CD4-positive, CD25-positive, alpha-beta regulatory T cell (primary cell): Measurements from ENCODE around the gene RUNX1. TPM values are rescaled to one million over a fixed set of nuclear protein-coding genes. Genes with fewer than 3 reads are reported as not detected.
A peak's percentile ranks its signal among the peaks of the same experiment; 100 is the strongest.

Source experiments
- ATAC-seq, 2 donors: fragments of 150-1000 bp; cut with Tn5 transposase; one replicate each; pipeline ENCODE4 v1.10.0; 2021; ENCODE audit warnings: low read depth in 2 of 2, moderate number of reproducible peaks in 2 of 2, moderate library complexity in 1 of 2
- DNase-seq, 3 donors: peaks; one replicate each; pipeline versions ENCODE4 v3.0.0 to v3.0.0-alpha.2; 2012 to 2022; ENCODE audit warnings: mixed read lengths in 1 of 3
- H3K27ac ChIP-seq: one replicate; pipeline ENCODE4 v1.7.0; 2013; ENCODE audit warnings: mild to moderate bottlenecking, low read length; ENCODE audit not compliant: insufficient read depth, poor library complexity, severe bottlenecking
- H3K27me3 ChIP-seq: one replicate; pipeline ENCODE4 v1.7.0; 2013; ENCODE audit warnings: low read length; ENCODE audit not compliant: control insufficient read depth, insufficient read depth
- H3K36me3 ChIP-seq: one replicate; pipeline ENCODE4 v1.7.0; 2013; ENCODE audit warnings: mild to moderate bottlenecking, low read length, moderate library complexity; ENCODE audit not compliant: control insufficient read depth, insufficient read depth
- H3K4me1 ChIP-seq: 2 replicates; pipeline ENCODE4 v1.7.0; 2013; ENCODE audit warnings: mild to moderate bottlenecking, low read length; ENCODE audit not compliant: insufficient read depth, control insufficient read depth, poor library complexity, severe bottlenecking
- H3K4me3 ChIP-seq: one replicate; pipeline ENCODE4 v1.7.0; 2013; ENCODE audit warnings: low read depth, mild to moderate bottlenecking, low read length, moderate library complexity
- H3K9me3 ChIP-seq, 2 experiments: 1 replicate in 1 of 2; 2 replicates in 1 of 2; pipeline ENCODE4 v1.7.0; 2013; ENCODE audit warnings: low read length in 2 of 2, mild to moderate bottlenecking in 1 of 2, moderate library complexity in 1 of 2; ENCODE audit not compliant: control insufficient read depth in 2 of 2
- H3K27ac Mint-ChIP-seq, 3 donors: one replicate each; pipeline ENCODE4 v1.8.0; 2020 to 2022; ENCODE audit warnings: mild to moderate bottlenecking in 3 of 3, mixed read lengths in 3 of 3, moderate library complexity in 2 of 3
- H3K27me3 Mint-ChIP-seq: one replicate; pipeline ENCODE4 v1.8.0; 2022; ENCODE audit warnings: mild to moderate bottlenecking, mixed read lengths
- H3K36me3 Mint-ChIP-seq: one replicate; pipeline ENCODE4 v1.8.0; 2020; ENCODE audit warnings: mixed read lengths
- H3K4me1 Mint-ChIP-seq, 4 donors: one replicate each; pipeline ENCODE4 v1.8.0; 2020 to 2022; ENCODE audit warnings: mixed read lengths in 4 of 4, mild to moderate bottlenecking in 1 of 4
- H3K4me3 Mint-ChIP-seq, 4 donors: one replicate each; pipeline ENCODE4 v1.8.0; 2020 to 2022; ENCODE audit warnings: mild to moderate bottlenecking in 4 of 4, mixed read lengths in 4 of 4, moderate library complexity in 3 of 4
- H3K9me3 Mint-ChIP-seq, 7 donors: one replicate each; pipeline ENCODE4 v1.8.0; 2020 to 2022; ENCODE audit warnings: mixed read lengths in 7 of 7, mild to moderate bottlenecking in 3 of 7, moderate library complexity in 2 of 7
- polyA plus RNA-seq, 4 donors: library from polyadenylated mRNA; unstranded; fragments of 300-500 nt; fragmentation: Illumina TruSeq; gene quantifications; one replicate each; pipeline ENCODE4 v1.2.3, GENCODE V29; 2021
- total RNA-seq: library from RNA; stranded (reverse); gene quantifications from one replicate; pipeline ENCODE4 v1.2.3, GENCODE V29; 2022

Gene RUNX1
- 133 TPM for total RNA-seq
- polyA plus RNA-seq: 10 to 100 TPM; 14.2 to 22.7 (median 21.0) TPM

DNA sequence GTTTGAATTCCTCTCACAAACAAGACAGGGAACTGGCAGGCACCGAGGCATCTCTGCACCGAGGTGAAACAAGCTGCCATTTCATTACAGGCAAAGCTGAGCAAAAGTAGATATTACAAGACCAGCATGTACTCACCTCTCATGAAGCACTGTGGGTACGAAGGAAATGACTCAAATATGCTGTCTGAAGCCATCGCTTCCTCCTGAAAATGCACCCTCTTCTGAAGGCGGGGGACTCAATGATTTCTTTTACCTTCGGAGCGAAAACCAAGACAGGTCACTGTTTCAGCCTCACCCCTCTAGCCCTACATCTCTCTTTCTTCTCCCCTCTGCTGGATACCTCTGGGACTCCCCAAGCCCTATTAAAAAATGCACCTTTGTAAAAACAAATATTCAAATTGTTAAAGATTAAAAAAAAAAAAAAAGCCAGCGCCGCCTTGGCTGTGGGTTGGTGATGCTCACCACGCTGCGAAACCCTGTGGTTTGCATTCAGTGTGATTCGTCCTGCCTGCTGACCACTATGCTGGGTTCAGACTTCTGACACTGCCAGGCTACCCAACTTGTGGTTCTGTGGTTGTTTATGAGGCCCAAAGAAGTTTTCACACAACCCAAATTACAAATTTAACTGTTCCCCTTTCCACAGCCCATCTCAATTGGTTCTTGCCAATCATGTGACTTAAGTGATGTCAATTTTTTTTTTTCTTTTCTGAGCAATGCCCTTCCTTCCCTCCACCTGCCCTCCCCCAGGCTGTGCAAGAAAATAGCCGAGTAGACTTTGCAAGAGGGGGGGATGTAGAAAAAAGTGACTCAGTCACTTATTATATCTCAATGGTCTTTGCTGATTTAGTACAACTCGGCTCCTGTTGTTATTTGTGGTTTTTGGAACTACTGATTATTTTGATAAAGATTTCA, at the start of gene RUNX1:
RUNX1 (minus strand) TSS at position 597 of the 912 bp plus-strand sequence.
- Mint-ChIP-seq H3K27me3 (peaks cover 23% of the 10 kb centered on the region), H3K36me3 (peaks cover 17% of the 10 kb centered on the region), H3K9me3 (peaks cover 0 to 5% (median 0%) of the 10 kb centered on the region in 7 donors), H3K4me3 (peak within 1 kb of the TSS; percentile 92 to 99 (median 98)), H3K4me1 (peaks cover 25 to 72% (median 54%) of the 10 kb centered on the region in 4 donors), H3K27ac (peak within 1 kb of the TSS; percentile 95 to 100 (median 96))
- Histone ChIP-seq H3K4me1 (peaks cover 68% of the 10 kb centered on the region), H3K27me3 (no peaks in the 10 kb centered on the region), H3K9me3 (no peaks in the 10 kb centered on the region), H3K27ac (peak within 1 kb of the TSS; percentile 92), H3K36me3 (no peaks in the 10 kb centered on the region), H3K4me3 (peak within 1 kb of the TSS; percentile 100)
- DNase-seq: peak; percentile 72 to 91 (median 87)
- ATAC-seq: peak; percentile 66 to 74

DNA sequence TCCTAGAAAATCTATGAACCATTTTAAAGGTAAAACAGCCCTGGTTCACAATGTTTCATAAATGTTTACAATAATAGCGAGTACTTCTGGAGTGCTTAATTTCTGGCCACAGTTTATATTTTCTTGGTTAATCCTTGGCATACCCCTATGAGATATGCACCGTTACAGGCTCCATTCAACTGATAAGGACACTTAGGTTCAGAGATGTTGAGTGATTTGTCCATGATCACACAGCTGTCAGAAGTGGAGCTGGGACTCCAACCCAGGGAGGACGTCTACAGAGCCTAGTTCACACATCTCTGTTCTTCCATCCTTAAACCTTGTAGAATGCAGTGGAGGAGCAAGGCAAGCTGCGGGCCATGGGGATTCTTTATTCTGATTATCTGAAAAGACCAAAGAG, 48.4 kb upstream of the RUNX1 start:
- peaks cover 5% of the 10 kb centered on the region for H3K27me3 Mint-ChIP-seq
- ATAC-seq (no peak), DNase-seq (no peak)
- Histone ChIP-seq H3K4me1 (no peaks in the 10 kb centered on the region), H3K27ac (no peak overlapping the region), H3K27me3 (no peaks in the 10 kb centered on the region), H3K9me3 (no peaks in the 10 kb centered on the region), H3K36me3 (no peaks in the 10 kb centered on the region), H3K4me3 (no peak overlapping the region)
- peaks cover 0 to 4% (median 1%) of the 10 kb centered on the region in 4 donors for H3K4me1 Mint-ChIP-seq
- H3K4me3 Mint-ChIP-seq: no peak overlapping the region
- H3K9me3 Mint-ChIP-seq: peaks cover 0 to 2% (median 0%) of the 10 kb centered on the region in 7 donors
- no peaks in the 10 kb centered on the region for H3K36me3 Mint-ChIP-seq
- no peak overlapping the region for H3K27ac Mint-ChIP-seq

DNA sequence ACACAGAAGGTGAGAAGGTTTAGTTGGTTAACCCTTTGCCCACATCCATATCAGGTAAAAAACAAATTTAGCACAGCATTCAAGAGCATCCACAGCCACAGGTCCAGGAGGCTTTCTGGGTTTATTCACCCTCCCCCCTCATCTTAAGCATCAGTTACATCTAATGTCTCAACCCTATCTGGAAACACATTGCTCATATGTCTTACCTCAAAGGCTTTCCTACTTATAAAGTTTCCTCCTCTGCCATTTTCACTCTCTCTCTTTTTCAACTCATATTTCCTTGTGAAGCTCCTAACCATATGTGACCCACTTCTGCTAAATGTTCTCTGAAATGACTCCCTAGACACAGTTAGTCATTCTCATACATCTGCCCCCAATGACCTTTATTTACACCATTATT, 47.9 kb upstream of the RUNX1 start:
- H3K4me1 ChIP-seq: no peaks in the 10 kb centered on the region
- ATAC-seq: no peak
- no peak overlapping the region for H3K27ac Mint-ChIP-seq
- no peak overlapping the region for H3K4me3 ChIP-seq
- no peak overlapping the region for H3K4me3 Mint-ChIP-seq
- no peak for DNase-seq
- H3K27me3 Mint-ChIP-seq: peaks cover 5% of the 10 kb centered on the region
- H3K9me3 ChIP-seq: no peaks in the 10 kb centered on the region
- H3K36me3 Mint-ChIP-seq: no peaks in the 10 kb centered on the region
- no peak overlapping the region for H3K27ac ChIP-seq
- no peaks in the 10 kb centered on the region for H3K36me3 ChIP-seq
- peaks cover 2% of the 10 kb centered on the region for H3K27me3 ChIP-seq
- peaks cover 0 to 2% (median 0%) of the 10 kb centered on the region in 7 donors for H3K9me3 Mint-ChIP-seq
- H3K4me1 Mint-ChIP-seq: peaks cover 0 to 4% (median 1%) of the 10 kb centered on the region in 4 donors

DNA sequence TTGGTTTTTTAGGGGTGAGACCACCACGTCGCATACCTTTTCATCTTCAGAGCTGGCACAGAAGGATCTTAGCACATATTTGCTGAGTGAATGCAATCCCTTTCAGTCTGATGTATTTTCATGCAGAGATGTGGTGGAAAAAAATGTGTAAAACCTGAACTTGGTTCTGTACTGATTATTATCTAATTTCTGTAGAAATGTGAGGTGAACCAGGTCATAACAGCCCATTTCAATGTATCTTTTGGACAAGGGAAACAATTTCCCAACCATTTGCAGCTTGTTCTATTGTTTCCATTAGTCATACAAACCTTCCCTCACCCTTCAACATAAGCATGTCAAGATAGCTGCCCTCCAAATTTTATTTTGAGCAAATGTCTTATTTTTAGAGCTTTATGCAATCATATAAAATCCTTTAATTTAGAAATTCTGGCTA, 46.8 kb upstream of the RUNX1 start:
- peaks cover 5% of the 10 kb centered on the region for H3K27me3 ChIP-seq
- Mint-ChIP-seq H3K27me3 (peaks cover 5% of the 10 kb centered on the region), H3K36me3 (peaks cover under 1% of the 10 kb centered on the region), H3K4me3 (no peak overlapping the region), H3K27ac (no peak overlapping the region), H3K9me3 (peaks cover 0 to 2% (median 0%) of the 10 kb centered on the region in 7 donors), H3K4me1 (peaks cover 0 to 4% (median 1%) of the 10 kb centered on the region in 4 donors)
- no peak overlapping the region for H3K27ac ChIP-seq
- no peaks in the 10 kb centered on the region for H3K9me3 ChIP-seq
- no peak overlapping the region for H3K4me3 ChIP-seq
- no peaks in the 10 kb centered on the region for H3K4me1 ChIP-seq
- H3K36me3 ChIP-seq: no peaks in the 10 kb centered on the region
- ATAC-seq: no peak
- DNase-seq: no peak

DNA sequence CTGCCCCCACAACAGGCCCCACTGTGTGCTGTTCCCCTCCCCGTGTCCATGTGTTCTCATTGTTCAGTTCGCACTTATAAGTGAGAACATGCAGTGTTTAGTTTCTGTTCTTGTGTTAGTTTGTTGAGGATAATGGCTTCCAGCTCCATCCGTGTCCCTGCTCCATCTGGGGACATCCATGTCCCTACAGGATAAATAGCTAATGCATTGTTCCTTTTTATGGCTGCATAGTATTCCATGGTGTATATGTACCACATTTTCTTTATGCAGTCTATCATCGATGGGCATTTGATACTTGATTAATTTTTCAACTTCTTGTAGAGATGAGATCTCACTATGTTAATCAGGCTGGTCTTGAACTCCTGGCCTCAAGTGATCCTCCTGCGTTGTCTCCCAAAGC, 44.4 kb upstream of the RUNX1 start:
- peaks cover 0 to 2% (median 0%) of the 10 kb centered on the region in 7 donors for H3K9me3 Mint-ChIP-seq
- H3K4me3 Mint-ChIP-seq: no peak overlapping the region
- H3K27ac Mint-ChIP-seq: no peak overlapping the region
- no peaks in the 10 kb centered on the region for H3K9me3 ChIP-seq
- H3K4me1 Mint-ChIP-seq: peaks cover 0 to 3% (median under 1%) of the 10 kb centered on the region in 4 donors
- peaks cover 3% of the 10 kb centered on the region for H3K36me3 Mint-ChIP-seq
- DNase-seq (no peak), ATAC-seq (no peak)
- no peak overlapping the region for H3K27ac ChIP-seq
- H3K36me3 ChIP-seq: no peaks in the 10 kb centered on the region
- no peak overlapping the region for H3K4me3 ChIP-seq
- peaks cover 9% of the 10 kb centered on the region for H3K27me3 Mint-ChIP-seq
- H3K27me3 ChIP-seq: peaks cover 5% of the 10 kb centered on the region
- no peaks in the 10 kb centered on the region for H3K4me1 ChIP-seq

DNA sequence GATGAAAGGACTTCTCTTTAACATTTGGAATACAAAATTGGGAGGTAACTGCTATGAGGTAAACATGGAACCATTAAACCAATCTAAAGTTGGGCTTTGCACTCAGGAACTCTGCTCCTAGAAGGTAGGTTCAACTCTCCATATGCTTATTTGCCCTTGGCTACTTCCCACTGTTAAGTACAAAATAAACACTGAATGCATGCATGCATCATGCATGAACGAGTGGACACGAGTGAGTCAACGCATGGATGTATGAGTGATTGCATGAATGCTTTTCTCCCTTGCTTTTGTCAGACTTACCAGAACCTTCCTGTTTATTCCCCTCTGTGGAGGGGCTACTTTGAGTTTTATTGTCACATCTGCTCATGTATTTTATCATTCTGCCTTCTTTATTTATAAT, 42.4 kb upstream of the RUNX1 start:
- H3K27ac Mint-ChIP-seq: no peak overlapping the region
- H3K4me3 Mint-ChIP-seq: no peak overlapping the region
- DNase-seq (no peak), ATAC-seq (no peak)
- Histone ChIP-seq H3K9me3 (no peaks in the 10 kb centered on the region), H3K36me3 (no peaks in the 10 kb centered on the region), H3K27ac (no peak overlapping the region), H3K4me1 (no peaks in the 10 kb centered on the region), H3K27me3 (peaks cover 5% of the 10 kb centered on the region), H3K4me3 (no peak overlapping the region)
- H3K9me3 Mint-ChIP-seq: peaks cover 0 to 2% (median 0%) of the 10 kb centered on the region in 7 donors
- H3K4me1 Mint-ChIP-seq: peaks cover 0 to 2% (median 0%) of the 10 kb centered on the region in 4 donors
- peaks cover 3% of the 10 kb centered on the region for H3K36me3 Mint-ChIP-seq
- peaks cover 17% of the 10 kb centered on the region for H3K27me3 Mint-ChIP-seq

DNA sequence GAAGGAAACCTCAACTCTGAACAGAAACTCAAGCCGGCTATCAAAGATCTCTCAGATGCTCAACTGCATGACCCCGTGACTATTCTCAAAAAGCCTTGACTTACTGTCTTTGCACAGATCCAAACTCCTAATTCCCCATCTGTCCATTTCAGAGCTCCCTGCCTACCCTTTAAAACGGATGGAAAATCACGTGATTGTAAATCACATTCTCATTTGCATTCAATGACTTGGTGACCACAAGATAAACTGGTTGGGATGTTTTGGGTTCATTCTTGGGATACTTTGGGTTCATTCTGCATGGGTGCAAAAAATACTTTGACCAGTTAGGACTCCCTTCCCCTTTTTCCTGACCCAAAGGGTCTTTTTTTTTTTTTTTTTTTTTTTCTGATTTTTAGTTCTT, 41.3 kb upstream of the RUNX1 start:
- no peak overlapping the region for H3K27ac ChIP-seq
- Mint-ChIP-seq H3K4me3 (no peak overlapping the region), H3K36me3 (peaks cover 3% of the 10 kb centered on the region), H3K4me1 (peaks cover 0 to 2% (median 0%) of the 10 kb centered on the region in 4 donors), H3K27ac (no peak overlapping the region), H3K27me3 (peaks cover 17% of the 10 kb centered on the region), H3K9me3 (peaks cover 0 to 2% (median 0%) of the 10 kb centered on the region in 7 donors)
- H3K4me3 ChIP-seq: no peak overlapping the region
- H3K27me3 ChIP-seq: peaks cover 5% of the 10 kb centered on the region
- H3K4me1 ChIP-seq: no peaks in the 10 kb centered on the region
- ATAC-seq (no peak), DNase-seq (no peak)
- no peaks in the 10 kb centered on the region for H3K36me3 ChIP-seq
- no peaks in the 10 kb centered on the region for H3K9me3 ChIP-seq
